ENCODE measurements around the gene MCM3AP. TPM values are rescaled to one million over a fixed set of nuclear protein-coding genes. Genes with fewer than 3 reads are reported as not detected.

MCM3AP gene
- total and polyA plus RNA-seq, 7 donors = 44.0 to 104 (median 79.9) TPM

DNA sequence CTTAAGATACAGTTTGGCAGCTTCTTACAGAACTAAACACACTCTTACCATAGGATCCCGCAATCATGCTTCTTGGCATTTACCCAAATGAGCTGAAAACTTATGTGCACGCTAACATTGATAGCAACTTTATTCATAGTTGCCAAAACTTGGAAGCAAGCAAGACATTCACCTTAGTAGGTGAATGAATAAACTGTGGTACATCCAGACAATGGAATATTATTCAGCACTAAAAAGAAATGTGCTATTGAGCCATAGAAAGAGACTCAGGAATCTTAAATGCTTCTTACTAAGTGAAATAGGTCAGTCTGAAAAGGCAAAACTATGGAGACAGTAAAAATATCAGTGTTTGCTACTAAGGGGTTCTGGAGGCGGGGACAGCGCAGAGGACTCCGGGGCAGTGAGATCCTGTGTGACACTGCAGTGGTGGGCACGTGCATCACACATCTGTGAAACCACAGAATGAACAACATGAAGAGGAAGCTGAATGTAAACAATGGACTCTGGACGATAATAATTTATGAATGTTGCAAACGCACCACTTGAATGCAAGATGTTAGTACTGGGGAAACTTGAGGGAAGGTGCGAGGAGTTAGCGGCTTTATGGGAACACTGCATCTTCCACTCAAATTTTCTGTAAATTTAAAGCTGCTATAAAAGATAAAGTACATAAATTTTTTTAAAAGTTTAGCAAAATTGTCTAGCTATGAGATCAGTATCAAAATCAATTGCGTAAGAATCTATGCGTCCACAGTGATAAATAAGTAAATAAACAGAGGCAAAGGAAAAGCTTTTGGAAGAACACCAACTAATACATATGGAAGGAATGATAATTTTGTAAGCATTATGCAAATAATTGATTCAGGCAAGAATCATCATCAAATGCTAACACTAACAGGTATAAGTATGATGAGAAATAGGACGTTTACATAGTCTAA lies 85.7 kb downstream of the MCM3AP start:
- Histone ChIP-seq H3K27me3 (ENCODE audit: insufficient read depth in 3 of 3, low read length in 2 of 3) (no peaks in the 10 kb centered on the region), H3K9me3 (no peaks in the 10 kb centered on the region), H3K4me3 (no peak overlapping the region), H3K4me1 (no peaks in the 10 kb centered on the region), H3K36me3 (ENCODE audit: insufficient read depth in 1 of 2, low read depth in 1 of 2) (peaks cover 0 to 79% of the 10 kb centered on the region in 2 donors), H3K27ac (no peak overlapping the region)
- no peak for TF ChIP-seq CTCF (IDR thresholded peaks at IDR 0.05)
- intact Hi-C loops (cut with DNase I) = no loop called here
- ATAC-seq (no peak), DNase-seq (no peak)
- WGBS, 3 donors = 82 to 90% (median 87%) methylated on average over 13 of the region's 13 CpGs

- peaks cover 0 to 84% of the 10 kb centered on the region in 2 donors for H3K36me3 ChIP-seq (ENCODE audit: insufficient read depth in 1 of 2, low read depth in 1 of 2)
These were observed 88.7 kb downstream of the MCM3AP start for GRCh38 chr21:46196733-46197132.

GRCh38 chr21:46195595-46196195 lies 89.7 kb downstream of the MCM3AP start:
- WGBS, 3 donors = 92 to 93% (median 93%) methylated on average over 20 of the region's 20 CpGs
- Histone ChIP-seq H3K27ac (no peak overlapping the region), H3K36me3 (ENCODE audit: insufficient read depth in 1 of 2, low read depth in 1 of 2) (peaks cover 0 to 93% of the 10 kb centered on the region in 2 donors), H3K9me3 (no peaks in the 10 kb centered on the region), H3K4me3 (no peak overlapping the region), H3K27me3 (ENCODE audit: insufficient read depth in 3 of 3, low read length in 2 of 3) (no peaks in the 10 kb centered on the region), H3K4me1 (peaks cover 7% of the 10 kb centered on the region)
- TF ChIP-seq CTCF (IDR thresholded peaks at IDR 0.05) = no peak
- ATAC-seq (no peak), DNase-seq (no peak)
- intact Hi-C loops (cut with DNase I) = no loop called here

More at GRCh38 chr21:46196733-46197132, 88.7 kb downstream of the MCM3AP start:
- intact Hi-C loops (cut with DNase I) = no loop called here
- DNase-seq (no peak), ATAC-seq (no peak)
- no peak overlapping the region for H3K4me3 ChIP-seq
- no peak overlapping the region for H3K27ac ChIP-seq
- H3K27me3 ChIP-seq (ENCODE audit: insufficient read depth in 3 of 3, low read length in 2 of 3) = no peaks in the 10 kb centered on the region
- 89 to 91% (median 91%) methylated on average over 20 of the region's 20 CpGs for WGBS, 3 donors
- TF ChIP-seq CTCF (IDR thresholded peaks at IDR 0.05) = no peak
- no peaks in the 10 kb centered on the region for H3K4me1 ChIP-seq
- no peaks in the 10 kb centered on the region for H3K9me3 ChIP-seq

DNA sequence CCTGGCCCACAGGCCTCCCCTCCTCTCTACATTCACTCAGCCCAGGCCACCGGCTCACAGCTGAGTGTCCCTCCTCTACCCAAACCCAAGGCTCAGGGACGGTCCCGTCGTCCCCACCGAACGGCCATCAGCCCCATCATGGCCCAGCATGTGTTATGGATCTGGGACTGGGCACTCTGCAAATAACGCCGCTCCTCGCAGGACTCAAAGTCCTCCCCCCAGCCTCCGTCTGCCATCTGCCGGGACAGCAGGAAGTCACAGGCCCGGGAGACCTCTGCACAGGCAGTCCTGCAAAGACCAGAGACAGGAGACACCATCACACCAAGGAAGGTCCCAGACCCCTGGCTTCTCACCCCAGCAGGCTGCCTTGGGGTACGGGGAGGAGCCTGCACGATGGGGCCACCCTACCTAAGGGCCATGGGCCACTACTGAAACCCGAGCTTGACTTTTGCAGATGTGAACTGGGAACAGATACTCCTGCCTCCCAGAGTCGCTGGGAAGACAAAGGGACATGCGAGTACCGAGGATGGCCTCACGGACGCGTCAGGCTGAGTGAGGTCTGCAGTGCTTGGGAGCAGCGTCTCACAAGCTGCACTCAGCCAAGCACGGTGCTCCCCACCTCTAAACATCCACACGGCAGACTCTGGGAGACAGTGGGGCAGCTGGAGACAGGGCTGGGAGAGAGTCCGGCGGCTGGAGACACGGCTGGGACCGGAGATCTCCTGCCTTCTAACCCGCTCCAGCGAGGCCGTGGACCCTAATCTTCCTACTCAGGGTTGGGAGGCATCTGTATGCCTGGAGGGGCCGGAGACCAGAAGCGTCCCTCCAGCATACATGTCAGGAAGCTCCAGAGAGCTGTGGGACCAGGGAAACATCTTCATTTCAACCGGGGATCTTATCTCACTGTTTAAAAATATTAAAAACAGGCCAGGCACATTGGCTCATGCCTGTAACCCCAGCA lies 90.8 kb downstream of the MCM3AP start:
- Histone ChIP-seq H3K27me3 (ENCODE audit: insufficient read depth in 3 of 3, low read length in 2 of 3) (no peaks in the 10 kb centered on the region), H3K36me3 (ENCODE audit: insufficient read depth in 1 of 2, low read depth in 1 of 2) (peaks cover 0 to 87% of the 10 kb centered on the region in 2 donors), H3K4me3 (no peak overlapping the region), H3K4me1 (peaks cover 8% of the 10 kb centered on the region), H3K27ac (no peak overlapping the region), H3K9me3 (no peaks in the 10 kb centered on the region)
- ATAC-seq (no peak), DNase-seq (no peak)
- intact Hi-C loops (cut with DNase I) = no loop called here
- 91 to 93% (median 92%) methylated on average over 30 to 34 of the region's 34 CpGs for WGBS, 3 donors
- TF ChIP-seq CTCF (IDR thresholded peaks at IDR 0.05) = no peak

Data from psoas muscle (tissue), 8 donors.